Stimulated activated CD8-positive, alpha-beta memory T cell treated with anti-CD3 and anti-CD28 coated beads, Interleukin-15, amount 100 ng/mL, for 1 hour (primary cell): ENCODE measurements around the gene SLC25A44.
A peak's percentile ranks its signal among the peaks of the same experiment; 100 is the strongest.
"Not testable (repeated sequence)": the region's sequence is repeated elsewhere in the genome, so short reads cannot be mapped to it uniquely, and the experiment has no call there.

Source experiments
- DNase-seq: peaks from one replicate; pipeline ENCODE4 v3.0.0-alpha.2; 2020; ENCODE audit warnings: low read depth

Gene SLC25A44

DNA sequence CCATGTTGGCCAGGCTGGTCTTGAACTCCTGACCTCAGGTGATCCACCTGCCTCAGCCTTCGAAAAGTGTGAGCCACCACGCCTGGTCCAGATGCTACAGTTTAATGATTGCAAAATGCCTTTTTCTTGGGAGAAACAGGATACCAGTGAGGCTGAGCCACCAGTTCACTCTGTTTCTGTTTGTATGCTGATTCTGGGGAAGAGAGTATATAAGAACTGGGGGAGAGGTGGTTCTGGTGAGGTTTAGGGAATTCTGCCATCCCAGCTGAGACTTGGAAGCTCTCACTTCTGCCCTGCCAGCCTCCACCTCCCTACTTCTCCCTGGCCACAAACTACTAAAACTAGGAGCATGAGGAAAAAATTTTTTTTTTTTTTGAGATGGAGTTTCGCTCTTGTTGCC lies 10.8 kb downstream of the SLC25A44 start:
- DNase-seq: no peak

DNA sequence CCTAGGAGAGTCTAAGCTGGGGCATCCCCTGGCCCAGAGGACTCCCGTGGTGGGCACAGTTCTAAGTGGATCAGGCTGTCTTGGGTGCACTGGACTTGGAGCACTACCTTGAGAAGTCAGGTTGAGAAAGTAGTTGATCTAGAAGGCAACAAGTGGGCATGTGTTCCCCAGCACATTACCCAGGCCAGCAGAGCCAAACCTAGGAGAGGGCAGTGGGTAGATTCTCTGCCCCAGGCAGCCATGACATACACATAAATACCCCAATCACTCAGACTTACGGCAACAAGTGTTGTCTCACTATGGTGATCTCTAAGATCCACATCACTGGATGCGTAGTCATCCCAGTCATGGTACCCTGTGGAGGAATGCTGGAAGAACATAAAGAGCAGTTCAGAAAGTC lies 17.3 kb downstream of the SLC25A44 start:
- no peak for DNase-seq

DNA sequence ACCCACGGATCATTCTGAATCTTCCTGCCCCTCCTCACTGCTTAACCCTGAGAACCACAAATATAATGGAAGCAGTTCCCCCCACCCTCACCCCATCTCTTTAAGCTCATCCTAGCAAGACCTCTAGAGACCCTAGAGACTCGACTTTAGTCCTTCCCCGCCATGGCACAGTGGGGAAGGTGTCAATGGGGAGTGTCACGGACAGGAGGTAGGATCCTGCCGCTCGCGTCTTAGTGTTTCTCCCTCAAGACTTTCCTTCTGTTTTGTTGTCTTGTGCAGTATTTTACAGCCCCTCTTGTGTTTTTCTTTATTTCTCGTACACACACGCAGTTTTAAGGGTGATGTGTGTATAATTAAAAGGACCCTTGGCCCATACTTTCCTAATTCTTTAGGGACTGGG lies 18.2 kb downstream of the SLC25A44 start:
- no peak for DNase-seq

DNA sequence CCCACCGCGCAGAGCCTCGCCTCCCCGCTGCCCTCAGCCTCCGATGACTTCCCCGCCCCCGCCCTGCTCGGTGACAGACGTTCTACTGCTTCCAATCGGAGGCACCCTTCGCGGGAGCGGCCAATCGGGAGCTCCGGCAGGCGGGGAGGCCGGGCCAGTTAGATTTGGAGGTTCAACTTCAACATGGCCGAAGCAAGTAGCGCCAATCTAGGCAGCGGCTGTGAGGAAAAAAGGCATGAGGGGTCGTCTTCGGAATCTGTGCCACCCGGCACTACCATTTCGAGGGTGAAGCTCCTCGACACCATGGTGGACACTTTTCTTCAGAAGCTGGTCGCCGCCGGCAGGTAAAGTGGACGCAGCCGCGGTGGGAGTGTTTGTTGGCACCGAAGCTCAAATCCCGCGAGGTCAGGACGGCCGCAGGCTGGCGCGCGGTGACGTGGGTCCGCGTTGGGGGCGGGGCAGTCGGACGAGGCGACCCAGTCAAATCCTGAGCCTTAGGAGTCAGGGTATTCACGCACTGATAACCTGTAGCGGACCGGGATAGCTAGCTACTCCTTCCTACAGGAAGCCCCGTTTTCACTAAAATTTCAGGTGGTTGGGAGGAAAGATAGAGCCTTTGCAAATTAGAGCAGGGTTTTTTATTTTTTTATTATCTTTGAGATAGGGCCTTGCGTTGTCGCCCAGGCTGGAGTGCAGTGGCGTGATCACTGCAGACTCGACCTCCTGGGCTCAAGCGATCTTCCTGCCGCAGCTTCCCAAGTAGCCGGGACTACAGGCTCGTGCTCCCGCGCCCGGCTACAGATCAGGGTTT lies 19.1 kb downstream of the SLC25A44 start, which contains the start of gene PMF1:
Gene PMF1, plus strand, starts transcription at position 175 of the 811 bp plus-strand sequence. Its CDS starts 9 bp downstream, at position 184.
- peak; percentile 91 for DNase-seq

DNA sequence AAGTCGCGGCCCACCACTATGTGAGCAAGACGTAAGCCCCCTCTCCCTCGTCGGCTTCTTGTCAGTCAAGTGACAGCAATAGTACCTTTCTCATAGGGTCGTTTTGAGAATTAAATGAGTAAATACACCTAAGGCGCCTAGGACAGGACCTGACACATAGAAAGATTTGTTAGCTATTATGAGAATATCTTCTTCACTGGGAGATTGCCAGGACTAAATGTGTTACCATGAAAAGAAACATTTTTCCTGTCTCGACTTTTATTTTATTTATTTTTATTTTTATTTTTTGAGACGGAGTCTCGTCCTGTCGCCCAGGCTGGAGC lies 19.7 kb downstream of the SLC25A44 start:
- no peak for DNase-seq

- DNase-seq: no peak
Measured at GRCh38 chr1:156214024-156214748, 20.3 kb downstream of the SLC25A44 start.

GRCh38 chr1:156216361-156217086 lies 22.6 kb downstream of the SLC25A44 start:
- DNase-seq: not testable (repeated sequence)

GRCh38 chr1:156217871-156218270 lies 24.0 kb downstream of the SLC25A44 start:
- no peak for DNase-seq

GRCh38 chr1:156220226-156220625 lies 26.3 kb downstream of the SLC25A44 start:
- DNase-seq: no peak

DNA sequence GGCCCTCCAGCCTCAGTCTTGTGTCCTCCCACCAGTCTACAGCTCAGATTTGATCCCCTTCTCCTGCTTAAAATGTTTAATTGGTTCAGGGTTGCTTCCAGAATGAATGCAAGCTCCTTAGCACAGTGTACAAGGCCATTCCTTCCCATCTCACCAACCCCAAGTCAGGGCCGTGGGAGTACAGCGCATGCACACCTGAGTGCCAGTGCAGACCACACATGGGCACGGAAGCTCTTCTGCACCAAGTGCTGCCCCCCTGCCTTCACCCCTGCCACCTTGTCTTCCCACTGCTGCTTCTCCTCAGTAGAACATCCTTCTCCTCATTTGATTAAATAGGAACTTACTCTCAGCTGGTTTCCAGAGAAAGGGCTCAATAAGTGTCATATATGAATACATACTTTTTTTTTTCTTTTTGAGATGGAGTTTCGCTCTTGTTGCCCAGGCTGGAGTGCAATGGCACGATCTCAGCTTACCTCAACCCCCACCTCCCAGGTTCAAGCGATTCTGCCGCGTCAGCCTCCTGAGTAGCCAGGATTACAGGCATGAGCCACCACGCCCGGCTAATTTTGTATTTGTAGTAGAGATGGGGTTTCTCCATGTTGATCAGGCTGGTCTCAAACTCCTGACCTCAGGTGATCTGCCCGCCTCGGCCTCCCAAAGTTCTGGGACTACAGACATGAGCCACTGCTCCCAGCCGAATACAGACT lies 28.2 kb downstream of the SLC25A44 start:
- DNase-seq: no peak

GRCh38 chr1:156225677-156226014 lies 31.7 kb downstream of the SLC25A44 start:
- no peak for DNase-seq

DNA sequence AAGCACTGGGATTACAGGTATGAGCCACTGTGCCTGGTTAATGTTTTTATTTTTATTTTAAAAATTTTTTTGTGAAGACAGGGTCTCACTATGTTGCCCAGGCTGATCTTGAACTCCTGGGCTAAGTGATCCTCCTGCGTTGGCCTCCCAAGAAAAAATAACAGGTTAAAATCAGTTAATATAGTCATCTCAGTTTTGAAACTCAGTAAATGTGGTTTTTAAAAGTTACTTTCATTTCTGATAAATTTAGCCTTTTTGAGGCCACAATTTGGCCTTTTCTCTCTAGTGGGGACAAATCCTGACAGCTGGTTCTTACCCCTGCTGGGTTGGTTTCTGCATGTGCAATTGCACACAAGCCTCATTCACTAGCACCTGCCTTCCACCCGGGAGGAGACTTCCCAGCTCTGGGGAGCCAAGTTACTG lies 32.2 kb downstream of the SLC25A44 start:
- no peak for DNase-seq

GRCh38 chr1:156226782-156227181 lies 32.9 kb downstream of the SLC25A44 start:
- DNase-seq: no peak

- DNase-seq: no peak
Measured at GRCh38 chr1:156228501-156228900, 34.6 kb downstream of the SLC25A44 start.

DNA sequence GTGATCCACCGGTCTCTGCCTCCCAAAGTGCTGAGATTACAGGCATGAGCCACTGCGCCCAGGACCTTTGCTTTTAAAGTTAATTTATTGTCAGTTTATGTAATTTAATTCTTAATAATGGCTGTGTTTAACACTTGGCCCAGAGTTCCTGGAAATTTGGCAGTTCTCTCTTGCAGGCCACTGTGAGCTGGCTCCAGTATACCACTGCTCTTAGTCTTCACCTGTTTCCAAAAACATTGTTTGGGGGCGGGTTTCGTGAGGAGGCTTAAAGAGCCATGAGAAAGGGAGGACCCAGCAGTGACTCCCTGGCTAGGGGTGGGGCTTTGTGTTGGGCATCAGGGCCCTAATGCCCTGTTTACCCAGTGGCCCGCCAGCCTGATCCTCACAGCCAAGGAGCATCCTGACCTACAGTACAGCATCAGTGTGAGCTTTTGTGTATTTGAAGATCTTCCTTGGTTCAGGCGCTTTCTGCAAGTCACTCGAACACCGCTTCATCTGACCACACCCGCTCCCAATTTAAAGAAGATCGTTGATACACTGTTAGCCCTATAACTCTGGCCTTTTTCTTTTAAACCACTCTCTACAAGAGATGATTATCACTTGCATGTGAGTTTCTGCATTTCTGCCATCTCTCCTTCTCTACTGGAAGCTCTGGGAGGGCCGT lies 36.0 kb downstream of the SLC25A44 start:
- DNase-seq: no peak

- DNase-seq: no peak
Measured at GRCh38 chr1:156230473-156230837, 36.6 kb downstream of the SLC25A44 start.

- DNase-seq: no peak
Measured at GRCh38 chr1:156232201-156232894, 38.4 kb downstream of the SLC25A44 start.

- no peak for DNase-seq
Measured at GRCh38 chr1:156233426-156234127, 39.7 kb downstream of the SLC25A44 start.

- no peak for DNase-seq
Measured at GRCh38 chr1:156236164-156236563, 42.3 kb downstream of the SLC25A44 start.

DNA sequence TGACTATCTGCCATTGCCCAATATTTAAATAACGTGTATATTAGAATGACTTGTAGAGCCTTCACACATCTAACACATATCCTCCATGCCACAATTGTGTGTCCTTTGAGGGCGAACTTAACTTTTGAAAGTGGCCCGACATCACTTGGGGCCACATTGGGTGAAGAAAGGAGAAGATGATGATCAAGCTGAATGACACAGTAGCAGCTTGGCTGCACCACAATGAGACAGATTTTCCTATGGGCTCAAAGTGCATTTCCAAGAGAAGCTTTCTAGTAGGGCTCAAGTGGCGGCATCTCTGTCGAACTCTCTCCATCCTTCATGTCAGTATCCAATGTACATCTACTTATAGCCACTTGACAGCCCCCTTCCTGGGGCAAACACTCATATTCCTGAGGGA lies 44.3 kb downstream of the SLC25A44 start:
- no peak for DNase-seq
